Mesothelial cell of epicardium (in vitro differentiated cells): ENCODE measurements around the gene EFCAB7. TPM values are rescaled to one million over a fixed set of nuclear protein-coding genes. Genes with fewer than 3 reads are reported as not detected.
A peak's percentile ranks its signal among the peaks of the same experiment; 100 is the strongest.

Source experiments
- DNase-seq, 2 experiments: peaks; one replicate each; pipeline ENCODE4 v3.0.0; 2021; ENCODE audit warnings: low spot score in 2 of 2; ENCODE audit not compliant: unreplicated experiment in 2 of 2
- H3K27ac Mint-ChIP-seq: 2 replicates; pipeline ENCODE4 v1.8.0; 2021; ENCODE audit warnings: mixed read lengths
- H3K27me3 Mint-ChIP-seq: 2 replicates; pipeline ENCODE4 v1.8.0; 2021; ENCODE audit warnings: low read depth, mixed read lengths
- H3K36me3 Mint-ChIP-seq: 2 replicates; pipeline ENCODE4 v1.8.0; 2021; ENCODE audit warnings: mixed read lengths
- H3K4me1 Mint-ChIP-seq: 2 replicates; pipeline ENCODE4 v1.8.0; 2021; ENCODE audit warnings: mixed read lengths
- H3K4me3 Mint-ChIP-seq: 2 replicates; pipeline ENCODE4 v1.8.0; 2021; ENCODE audit warnings: mild to moderate bottlenecking, moderate library complexity, mixed read lengths
- H3K9me3 Mint-ChIP-seq: 2 replicates; pipeline ENCODE4 v1.8.0; 2021; ENCODE audit warnings: mixed read lengths
- CTCF ChIP-seq: fragments of 200-600 bp; sonication (generic); IDR thresholded peaks from one replicate; pipeline ENCODE4 v1.5.0; 2021; ENCODE audit warnings: antibody characterized with exemption; ENCODE audit not compliant: unreplicated experiment
- total RNA-seq: library from RNA; stranded (reverse); gene quantifications from 3 replicates; pipeline ENCODE4 v1.2.1, GENCODE V29; 2021

EFCAB7 gene
- total RNA-seq, 1 donor from 2014 or later = 9.6 TPM

GRCh38 chr1:63611231-63611630 lies 87.9 kb downstream of the EFCAB7 start:
- H3K9me3 Mint-ChIP-seq = no peaks in the 10 kb centered on the region
- H3K4me1 Mint-ChIP-seq = peaks cover 21% of the 10 kb centered on the region
- DNase-seq = no peak
- no peaks in the 10 kb centered on the region for H3K27me3 Mint-ChIP-seq
- no peak overlapping the region for H3K27ac Mint-ChIP-seq
- no peaks in the 10 kb centered on the region for H3K36me3 Mint-ChIP-seq
- H3K4me3 Mint-ChIP-seq = no peak overlapping the region
- no peak for TF ChIP-seq CTCF

- DNase-seq = no peak
- H3K4me3 Mint-ChIP-seq = no peak overlapping the region
- no peaks in the 10 kb centered on the region for H3K9me3 Mint-ChIP-seq
- H3K27me3 Mint-ChIP-seq = no peaks in the 10 kb centered on the region
- no peak overlapping the region for H3K27ac Mint-ChIP-seq
- peaks cover 31% of the 10 kb centered on the region for H3K4me1 Mint-ChIP-seq
- no peaks in the 10 kb centered on the region for H3K36me3 Mint-ChIP-seq
- TF ChIP-seq CTCF = no peak
These were observed 89.2 kb downstream of the EFCAB7 start for GRCh38 chr1:63612564-63612963.

- no peak for TF ChIP-seq CTCF
- no peaks in the 10 kb centered on the region for H3K9me3 Mint-ChIP-seq
- H3K27ac Mint-ChIP-seq = no peak overlapping the region
- H3K4me1 Mint-ChIP-seq = peaks cover 34% of the 10 kb centered on the region
- DNase-seq = no peak
- no peaks in the 10 kb centered on the region for H3K36me3 Mint-ChIP-seq
- H3K4me3 Mint-ChIP-seq = no peak overlapping the region
- H3K27me3 Mint-ChIP-seq = no peaks in the 10 kb centered on the region
These were observed 89.6 kb downstream of the EFCAB7 start for GRCh38 chr1:63612971-63613370.

- peaks cover 39% of the 10 kb centered on the region for H3K4me1 Mint-ChIP-seq
- H3K27ac Mint-ChIP-seq = no peak overlapping the region
- peak; percentile 99 for TF ChIP-seq CTCF
- DNase-seq = peak in 1 of 2 experiments; percentile 56
- no peaks in the 10 kb centered on the region for H3K9me3 Mint-ChIP-seq
- no peak overlapping the region for H3K4me3 Mint-ChIP-seq
- no peaks in the 10 kb centered on the region for H3K27me3 Mint-ChIP-seq
- no peaks in the 10 kb centered on the region for H3K36me3 Mint-ChIP-seq
These were observed 92.6 kb downstream of the EFCAB7 start for GRCh38 chr1:63615768-63616420.

GRCh38 chr1:63617450-63617849 lies 94.1 kb downstream of the EFCAB7 start:
- no peaks in the 10 kb centered on the region for H3K27me3 Mint-ChIP-seq
- peak overlapping the region; percentile 51 for H3K27ac Mint-ChIP-seq
- DNase-seq = no peak
- peaks cover 45% of the 10 kb centered on the region for H3K4me1 Mint-ChIP-seq
- H3K4me3 Mint-ChIP-seq = no peak overlapping the region
- no peak for TF ChIP-seq CTCF
- no peaks in the 10 kb centered on the region for H3K36me3 Mint-ChIP-seq
- no peaks in the 10 kb centered on the region for H3K9me3 Mint-ChIP-seq
